GM18858 (cell line): ENCODE measurements around the gene NUPR2.
"Not testable (repeated sequence)": the region's sequence is repeated elsewhere in the genome, so short reads cannot be mapped to it uniquely, and the experiment has no call there.

Source experiments
- ATAC-seq: cut with Tn5 transposase; IDR thresholded peaks from one replicate; pipeline ENCODE4 v1.9.1; 2021; ENCODE audit not compliant: unreplicated experiment

NUPR2 gene

GRCh38 chr7:56087445-56087844, 28.8 kb downstream of the NUPR2 start:
- ATAC-seq = no peak

GRCh38 chr7:56086761-56087160, 29.5 kb downstream of the NUPR2 start:
- no peak for ATAC-seq

- no peak for ATAC-seq
Measured at GRCh38 chr7:56083150-56083785, 32.9 kb downstream of the NUPR2 start.

- ATAC-seq = no peak
Measured at GRCh38 chr7:56081626-56082340, 34.4 kb downstream of the NUPR2 start.

- ATAC-seq = not testable (repeated sequence)
Measured at GRCh38 chr7:56080726-56081435, 35.3 kb downstream of the NUPR2 start.

GRCh38 chr7:56079450-56080185, 36.6 kb downstream of the NUPR2 start:
- no peak for ATAC-seq

GRCh38 chr7:56078196-56078595, 38.0 kb downstream of the NUPR2 start:
- no peak for ATAC-seq

GRCh38 chr7:56077681-56078080, 38.5 kb downstream of the NUPR2 start:
- ATAC-seq = no peak

GRCh38 chr7:56074371-56074791, 41.8 kb downstream of the NUPR2 start:
- ATAC-seq = peak; percentile 89

GRCh38 chr7:56066376-56066775, 49.8 kb downstream of the NUPR2 start:
- ATAC-seq = not testable (repeated sequence)
